Activated CD8-positive, alpha-beta memory T cell treated with anti-CD3 and anti-CD28 coated beads, Interleukin-2, amount 50 U/mL, for 24 hours (primary cell): Measurements from ENCODE around the gene MYLK3.
"Not testable (repeated sequence)": the region's sequence is repeated elsewhere in the genome, so short reads cannot be mapped to it uniquely, and the experiment has no call there.

ENCODE experiments used
- DNase-seq: peaks from one replicate; pipeline ENCODE4 v3.0.0-alpha.2; 2020; ENCODE audit errors: extremely low read depth

MYLK3 gene

GRCh38 chr16:46689365-46690280 lies 58.5 kb downstream of the MYLK3 start, which contains the start of gene ORC6:
TSS of gene ORC6 (plus strand) at chr16:46689659. CDS start at chr16:46689706, 47 bp downstream.
- peak; percentile 97 for DNase-seq

DNA sequence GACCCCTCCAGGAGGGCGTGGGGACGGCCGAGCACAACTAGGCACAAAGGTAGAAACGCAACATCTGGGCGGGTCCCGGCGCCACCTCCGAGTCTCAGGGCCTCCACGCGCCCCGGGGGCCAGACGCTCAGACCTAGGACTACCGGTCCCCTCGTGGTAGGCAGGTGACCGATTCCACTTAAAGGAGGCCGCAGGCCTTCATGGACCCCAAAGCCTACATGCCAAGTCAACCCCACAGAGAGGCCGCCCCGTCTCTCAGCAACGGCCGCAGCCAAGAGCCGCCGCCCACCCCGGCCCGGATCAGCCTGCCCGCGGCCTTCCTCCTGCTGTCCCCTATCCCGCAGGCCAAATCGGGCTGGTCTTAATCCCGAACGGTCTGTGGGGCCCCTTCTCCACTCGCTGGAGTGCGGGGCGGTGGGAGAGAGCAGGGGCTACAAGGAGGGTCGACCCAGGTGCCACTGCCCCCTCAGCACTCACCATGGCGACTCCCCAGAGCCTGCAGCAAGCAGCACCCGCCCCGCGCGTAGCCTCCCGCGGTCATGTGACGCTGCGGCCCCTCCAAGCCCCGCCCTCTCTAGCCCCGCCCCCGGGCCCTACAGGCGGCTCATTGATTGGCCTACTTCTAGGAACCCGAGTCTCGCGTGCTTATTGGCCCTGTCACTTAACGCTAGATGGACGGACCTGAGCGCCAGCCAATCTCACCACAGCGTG lies 59.3 kb downstream of the MYLK3 start, which contains the start of gene VPS35:
VPS35 (minus strand) TSS at position 525 of the 711 bp plus-strand sequence; CDS start at position 480, 45 bp downstream.
- DNase-seq: peak; percentile 99

GRCh38 chr16:46688101-46688653 lies 60.0 kb downstream of the MYLK3 start:
- no peak for DNase-seq

DNA sequence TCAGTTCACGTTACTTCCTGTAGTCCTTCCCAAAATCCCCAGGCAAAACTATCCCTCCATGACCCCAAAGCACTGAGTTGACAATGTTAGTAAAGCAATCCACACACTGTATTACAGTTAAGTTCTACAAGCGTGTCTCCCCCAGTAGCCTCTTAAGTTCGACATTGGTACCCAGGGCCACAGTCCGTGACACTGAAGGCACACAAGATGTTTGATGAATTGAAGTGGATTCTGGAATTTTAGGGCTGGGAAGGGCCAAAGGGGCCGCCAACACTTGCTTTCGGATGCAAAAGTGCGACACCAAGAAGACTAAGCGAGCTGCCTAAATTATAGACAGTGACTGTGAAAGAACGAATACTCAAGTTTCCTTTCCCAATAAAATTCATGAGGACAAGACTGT lies 60.7 kb downstream of the MYLK3 start:
- DNase-seq: no peak

- no peak for DNase-seq
These were observed 61.2 kb downstream of the MYLK3 start for GRCh38 chr16:46686815-46687473.

GRCh38 chr16:46681867-46682266 lies 66.3 kb downstream of the MYLK3 start:
- not testable (repeated sequence) for DNase-seq

DNA sequence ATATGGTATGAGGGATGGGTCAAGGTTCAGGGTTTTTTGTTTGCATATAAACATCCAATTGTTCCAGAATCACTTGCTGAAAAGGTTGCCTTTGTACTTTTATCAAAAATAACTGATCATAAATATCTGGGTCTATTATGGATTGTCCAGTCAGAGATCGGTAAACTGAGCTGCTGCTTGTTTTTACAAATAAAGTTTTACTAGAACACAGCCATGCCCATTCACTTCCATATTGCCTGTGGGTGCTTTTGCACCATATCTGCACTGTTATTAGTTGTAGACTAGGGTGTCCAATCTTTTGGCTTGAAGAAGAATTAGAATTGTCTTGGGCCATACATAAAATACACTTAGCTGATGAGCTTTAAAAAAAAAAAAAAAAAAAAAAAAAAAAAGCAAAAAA lies 70.2 kb downstream of the MYLK3 start:
- not testable (repeated sequence) for DNase-seq

GRCh38 chr16:46673320-46674013 lies 74.7 kb downstream of the MYLK3 start:
- no peak for DNase-seq

DNA sequence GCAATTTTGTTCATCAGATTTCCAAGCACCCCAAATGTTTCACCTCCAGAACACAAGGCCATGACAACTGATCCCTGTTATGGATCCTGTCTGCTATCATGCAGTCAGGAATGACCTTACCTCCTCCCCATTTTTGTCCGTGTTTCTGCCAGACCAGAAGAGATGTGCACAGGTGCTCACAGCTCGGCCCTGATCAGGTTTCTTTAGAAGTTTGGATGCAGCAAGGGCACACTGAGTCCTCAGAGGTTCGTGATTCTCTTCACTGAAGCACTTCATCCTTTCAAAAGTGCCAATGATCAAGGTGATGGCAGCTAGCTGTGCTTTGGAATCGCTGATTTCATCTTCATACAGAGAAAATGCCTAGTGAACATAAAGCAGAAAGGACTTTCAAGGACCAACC lies 86.0 kb downstream of the MYLK3 start:
- no peak for DNase-seq

DNA sequence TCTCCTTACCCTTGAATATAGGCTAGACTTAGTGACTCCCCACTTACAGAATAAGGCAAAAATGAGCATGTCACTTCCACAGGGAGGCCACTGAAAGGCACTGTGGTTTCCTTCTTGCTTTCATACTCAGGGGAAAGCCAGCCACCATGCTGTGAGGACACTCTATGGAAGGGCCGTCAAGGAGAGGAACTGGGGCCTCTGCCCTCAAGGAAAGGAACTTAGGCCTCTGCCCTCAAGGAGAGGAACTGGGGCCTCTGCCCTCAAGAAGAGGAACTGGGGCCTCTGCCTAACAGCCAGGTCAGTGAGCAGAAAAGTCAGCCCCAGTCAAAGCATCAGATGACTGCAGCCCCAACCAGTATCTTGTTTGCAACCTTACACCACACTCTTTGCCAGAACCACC lies 89.2 kb downstream of the MYLK3 start:
- DNase-seq: no peak
